ENCODE measurements around the gene CADM1. TPM values are rescaled to one million over a fixed set of nuclear protein-coding genes. Genes with fewer than 3 reads are reported as not detected.
A peak's percentile ranks its signal among the peaks of the same experiment; 100 is the strongest.

The CADM1 gene
- total and polyA plus RNA-seq, 9 of the 15 experiments (the other 6 are each of a cell fraction or from before 2014, with no cell fraction given) = 0.42 TPM; not detected in 8

DNA sequence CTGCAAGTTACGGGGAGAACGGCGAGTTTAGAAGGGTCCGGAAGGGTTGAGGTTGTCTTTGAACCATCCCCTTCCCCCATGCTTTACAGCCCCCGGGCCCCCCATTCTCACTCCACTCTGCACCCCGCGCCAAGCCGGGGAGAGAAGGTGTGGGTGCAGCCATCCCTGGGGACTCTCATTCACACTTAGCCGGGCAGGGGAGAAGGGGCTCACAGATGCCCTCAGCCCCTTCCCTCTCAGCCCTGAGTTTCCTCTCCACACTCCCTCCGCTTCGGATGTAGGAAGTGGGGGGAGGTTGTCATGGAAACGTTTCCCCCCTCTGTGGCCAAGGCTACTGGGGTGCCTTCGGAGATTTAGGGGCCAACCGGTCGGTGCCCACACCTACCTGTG lies 334 bp downstream of the CADM1 start:
- WGBS (ENCODE audit: insufficient coverage, low coverage, missing lambda C conversion rate) = 52% methylated on average over 8 of the region's 15 CpGs
- H3K9me1 ChIP-seq (ENCODE audit: control insufficient read depth, insufficient read depth, low read length) = no peaks in the 10 kb centered on the region
- peaks cover 0 to 9% of the 10 kb centered on the region in 2 experiments; a peak in 2 of 5 replicates for H3K4me1 ChIP-seq (replicated peaks in 1 of 2; ENCODE audit: control insufficient read depth in 2 of 2, insufficient read depth in 2 of 2, low read length in 2 of 2)
- H3K9ac ChIP-seq (ENCODE audit: insufficient read depth in 1 of 2, low read depth in 2 of 2, low read length in 2 of 2) = no peak overlapping the region
- in situ Hi-C loops (cut with MboI) = no loop called here
- no TSS peak for BruUV-seq (replicated peaks)
- H2AFZ ChIP-seq (ENCODE audit: low read depth, low read length) = no peak overlapping the region
- FAIRE-seq (no peak), ATAC-seq (no peak), DNase-seq (ENCODE audit: extremely low read depth in 1 of 4, low spot score in 3 of 4) (no peak)
- H3K4me3 ChIP-seq = no peak overlapping the region
- H3K79me2 ChIP-seq (ENCODE audit: control insufficient read depth, insufficient read depth, low read length) = no peaks in the 10 kb centered on the region
- POLR2A ChIA-PET = interaction anchor here (1.0 kb wide), 1 partner anchor 18 kb away, joined by 3 read pairs; no protein-coding TSS in a partner anchor
- H3K36me3 ChIP-seq (ENCODE audit: control insufficient read depth, insufficient read depth, low read length) = no peaks in the 10 kb centered on the region
- H3K4me2 ChIP-seq (ENCODE audit: insufficient read depth, low read length) = no peak overlapping the region
- TF ChIP-seq AFF4 (CRISPR knock-in tag; IDR thresholded peaks at IDR 0.05) = no peak
- no peak for TF ChIP-seq HDAC1 (IDR thresholded peaks at IDR 0.05)
- TF ChIP-seq ZNF232 (CRISPR knock-in tag; IDR thresholded peaks at IDR 0.05) = no peak
- no peak for TF ChIP-seq ZFX (CRISPR knock-in tag; IDR thresholded peaks at IDR 0.05)
- peak; percentile 23; the same call in 1 of the 2 replicates for TF ChIP-seq RFX1 (IDR thresholded peaks at IDR 0.05)
- no peak for TF ChIP-seq RFX5 (IDR thresholded peaks at IDR 0.05; ENCODE audit: low read depth, low read length)
- no peak for TF ChIP-seq E2F3 (CRISPR knock-in tag; IDR thresholded peaks at IDR 0.05)
- TF ChIP-seq GABPB1 (CRISPR knock-in tag; IDR thresholded peaks at IDR 0.05) = no peak
- H3K27me3 ChIP-seq (ENCODE audit: control insufficient read depth in 2 of 2, insufficient read depth in 2 of 2, low read length in 2 of 2) = peaks cover 0 to 5% of the 10 kb centered on the region in 2 experiments; a peak in 1 of 5 replicates
- intact Hi-C loops (cut with micrococcal nuclease) = no loop called here
- CTCF ChIA-PET (ENCODE audit: low intra/inter-chr PET ratio) = no interaction called here
- no peaks in the 10 kb centered on the region for H3K9me3 ChIP-seq (replicated peaks; ENCODE audit: control insufficient read depth, insufficient read depth, low read depth, low read length)
- no peak overlapping the region for H3K27ac ChIP-seq (ENCODE audit: extremely low read depth, low read depth, low read length)
- H4K20me1 ChIP-seq (replicated peaks; ENCODE audit: control insufficient read depth, insufficient read depth, low read length) = no peaks in the 10 kb centered on the region; the same call in 1 of the 2 replicates

Data from K562 (cell line).